ENCODE results near the gene RTCA. TPM values are rescaled to one million over a fixed set of nuclear protein-coding genes. Genes with fewer than 3 reads are reported as not detected.
"Not testable (repeated sequence)": the region's sequence is repeated elsewhere in the genome, so short reads cannot be mapped to it uniquely, and the experiment has no call there.

RTCA gene
- total RNA-seq, 1 experiment from 2014 or later, result 41.7 TPM

GRCh38 chr1:100253552-100253951, 12.5 kb upstream of the RTCA start:
- intact Hi-C loops (cut with micrococcal nuclease), result no loop called here
- ChIA-PET CTCF (no interaction called here), POLR2A (ENCODE audit: unreplicated experiment) (no interaction called here)
- no peak overlapping the region for H2AFZ ChIP-seq (ENCODE audit: low read length)
- no peak for TF ChIP-seq EZH2phosphoT487 (IDR thresholded peaks at IDR 0.05; ENCODE audit: borderline replicate concordance, low read length)
- TF ChIP-seq CTCF (conservative IDR thresholded peaks at IDR 0.05; ENCODE audit: low read depth, low read length), result no peak
- TF ChIP-seq EZH2 (IDR thresholded peaks at IDR 0.05; ENCODE audit: low read length, unreplicated experiment), result no peak
- no peak overlapping the region for H3K4me2 ChIP-seq (ENCODE audit: low read length)
- no peak overlapping the region for H3K27ac ChIP-seq (ENCODE audit: low read length)
- no peaks in the 10 kb centered on the region for H3K36me3 ChIP-seq (ENCODE audit: low read depth, low read length)
- peaks cover 9% of the 10 kb centered on the region for H3K79me2 ChIP-seq (ENCODE audit: low read length)
- no peaks in the 10 kb centered on the region for H3K9me3 ChIP-seq (ENCODE audit: low read length)
- no TSS peak for BruUV-seq (replicated peaks)
- H4K20me1 ChIP-seq (ENCODE audit: low read length), result no peaks in the 10 kb centered on the region
- peaks cover 4% of the 10 kb centered on the region; the same call in 1 of the 2 replicates for H3K4me1 ChIP-seq (ENCODE audit: insufficient read depth, low read length)
- DNase-seq (no peak), ATAC-seq (no peak)
- H3F3A ChIP-seq (ENCODE audit: low read length, unreplicated experiment), result no peaks in the 10 kb centered on the region
- H3K4me3 ChIP-seq (ENCODE audit: low read length), result no peak overlapping the region
- no peaks in the 10 kb centered on the region for H3K27me3 ChIP-seq (ENCODE audit: low read length)
- H3K9ac ChIP-seq (ENCODE audit: low read length), result no peak overlapping the region
- H3K9me2 ChIP-seq (replicated peaks; ENCODE audit: low read length), result no peaks in the 10 kb centered on the region

GRCh38 chr1:100256273-100256672, 9.7 kb upstream of the RTCA start:
- POLR2A ChIA-PET (ENCODE audit: unreplicated experiment), result interaction anchor here (0.6 kb wide), 1 partner anchor 9 kb away, joined by 4 read pairs; no protein-coding TSS in a partner anchor
- H3K9me2 ChIP-seq (replicated peaks; ENCODE audit: low read length); H3K4me1 ChIP-seq (ENCODE audit: insufficient read depth, low read length); H3K4me3 ChIP-seq (ENCODE audit: low read length); intact Hi-C loops (cut with micrococcal nuclease); H3K9ac ChIP-seq (ENCODE audit: low read length); ATAC-seq; BruUV-seq (replicated peaks); CTCF ChIA-PET; H2AFZ ChIP-seq (ENCODE audit: low read length); H3F3A ChIP-seq (ENCODE audit: low read length, unreplicated experiment); H3K27ac ChIP-seq (ENCODE audit: low read length); H4K20me1 ChIP-seq (ENCODE audit: low read length); H3K27me3 ChIP-seq (ENCODE audit: low read length); H3K9me3 ChIP-seq (ENCODE audit: low read length); H3K36me3 ChIP-seq (ENCODE audit: low read depth, low read length); H3K79me2 ChIP-seq (ENCODE audit: low read length); H3K4me2 ChIP-seq (ENCODE audit: low read length); DNase-seq: not testable (repeated sequence)

GRCh38 chr1:100258427-100258826, 7.6 kb upstream of the RTCA start:
- H3K9me2 ChIP-seq (replicated peaks; ENCODE audit: low read length); H3K4me2 ChIP-seq (ENCODE audit: low read length); H3K9ac ChIP-seq (ENCODE audit: low read length); POLR2A ChIA-PET (ENCODE audit: unreplicated experiment); intact Hi-C loops (cut with micrococcal nuclease); H3K9me3 ChIP-seq (ENCODE audit: low read length); CTCF ChIA-PET; H2AFZ ChIP-seq (ENCODE audit: low read length); ATAC-seq; H3F3A ChIP-seq (ENCODE audit: low read length, unreplicated experiment); H4K20me1 ChIP-seq (ENCODE audit: low read length); H3K79me2 ChIP-seq (ENCODE audit: low read length); H3K36me3 ChIP-seq (ENCODE audit: low read depth, low read length); BruUV-seq (replicated peaks); H3K4me3 ChIP-seq (ENCODE audit: low read length); DNase-seq; H3K4me1 ChIP-seq (ENCODE audit: insufficient read depth, low read length); H3K27ac ChIP-seq (ENCODE audit: low read length); H3K27me3 ChIP-seq (ENCODE audit: low read length): not testable (repeated sequence)

GRCh38 chr1:100261686-100262085, 4.3 kb upstream of the RTCA start:
- Histone ChIP-seq H2AFZ (ENCODE audit: low read length) (no peak overlapping the region), H3K9me2 (replicated peaks; ENCODE audit: low read length) (no peaks in the 10 kb centered on the region)
- BruUV-seq (replicated peaks), result no TSS peak

More at GRCh38 chr1:100261686-100262085, 4.3 kb upstream of the RTCA start:
- Histone ChIP-seq H3K36me3 (ENCODE audit: low read depth, low read length) (no peaks in the 10 kb centered on the region), H3K9me3 (ENCODE audit: low read length) (no peaks in the 10 kb centered on the region), H3K27me3 (ENCODE audit: low read length) (no peaks in the 10 kb centered on the region), H3K4me3 (ENCODE audit: low read length) (no peak overlapping the region), H3K9ac (ENCODE audit: low read length) (no peak overlapping the region), H3F3A (ENCODE audit: low read length, unreplicated experiment) (no peaks in the 10 kb centered on the region), H4K20me1 (ENCODE audit: low read length) (no peaks in the 10 kb centered on the region), H3K79me2 (ENCODE audit: low read length) (peaks cover 7% of the 10 kb centered on the region), H3K27ac (ENCODE audit: low read length) (no peak overlapping the region), H3K4me2 (ENCODE audit: low read length) (no peak overlapping the region), H3K4me1 (ENCODE audit: insufficient read depth, low read length) (no peaks in the 10 kb centered on the region)
- DNase-seq (no peak), ATAC-seq (no peak)
- ChIA-PET CTCF (no interaction called here), POLR2A (ENCODE audit: unreplicated experiment) (interaction anchor here (0.7 kb wide), 1 partner anchor 12 kb away, joined by 3 read pairs; the partner anchor contains the start of gene DBT)
- intact Hi-C loops (cut with micrococcal nuclease), result loop anchor here (10.0 kb wide), 1 partner anchor 193 kb away; no protein-coding TSS in a partner anchor
- TF ChIP-seq CTCF (conservative IDR thresholded peaks at IDR 0.05; ENCODE audit: low read depth, low read length) (no peak), EZH2 (IDR thresholded peaks at IDR 0.05; ENCODE audit: low read length, unreplicated experiment) (no peak), EZH2phosphoT487 (IDR thresholded peaks at IDR 0.05; ENCODE audit: borderline replicate concordance, low read length) (no peak)

Measured in PC-3 (cell line).